ENCODE measurements around the gene LRWD1.
"Not testable (repeated sequence)": the region's sequence is repeated elsewhere in the genome, so short reads cannot be mapped to it uniquely, and the experiment has no call there.

DNA sequence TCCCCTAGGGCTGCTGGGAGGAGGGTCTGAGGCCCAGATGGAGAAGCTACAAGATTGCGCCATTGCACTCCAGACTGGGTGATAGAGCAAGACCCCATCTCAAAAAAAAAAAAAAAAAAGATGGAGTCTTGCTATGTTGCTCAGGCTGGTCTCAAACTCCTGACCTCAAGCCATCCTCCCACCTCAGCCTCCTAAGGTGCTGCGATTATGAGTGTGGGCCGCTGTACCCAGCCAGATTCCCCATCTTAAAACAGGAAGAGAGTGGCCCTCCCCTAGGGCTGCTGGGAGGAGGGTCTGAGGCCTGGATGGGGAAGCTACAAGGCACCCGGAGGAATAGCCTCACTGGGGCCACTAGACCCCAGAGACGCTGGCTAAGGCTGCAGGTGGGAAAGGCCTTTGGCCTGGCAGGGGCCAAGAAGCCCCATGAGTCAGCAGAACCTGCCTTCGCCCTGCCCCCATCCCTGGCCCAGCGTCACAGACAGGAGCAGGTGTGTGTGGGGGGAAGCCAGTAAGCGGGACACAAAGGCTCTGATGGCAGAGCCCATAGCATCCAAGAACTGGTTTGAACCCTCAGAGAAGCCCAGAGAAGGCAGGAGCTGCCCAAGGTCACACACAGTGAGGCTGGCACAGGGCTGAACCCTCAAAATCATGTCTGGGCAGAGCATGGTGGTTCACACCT, 42.8 kb downstream of the LRWD1 start:
- not testable (repeated sequence) for TF ChIP-seq CTCF (IDR thresholded peaks at IDR 0.05; ENCODE audit: low read length); EZH2 (IDR thresholded peaks at IDR 0.05; ENCODE audit: borderline replicate concordance, low read length)
